BLaER1 (cell line): ENCODE data around the gene HOXA5.

Experiments
- H3K27ac ChIP-seq: shearing (Covaris generic); formaldehyde crosslinking; 2 replicates; pipeline ENCODE4 v1.8.1; 2022
- H3K27me3 ChIP-seq: shearing (Covaris generic); formaldehyde crosslinking; 2 replicates; pipeline ENCODE4 v1.8.1; 2022
- H3K36me3 ChIP-seq: shearing (Covaris generic); formaldehyde crosslinking; 2 replicates; pipeline ENCODE4 v1.8.1; 2022
- H3K4me1 ChIP-seq: shearing (Covaris generic); formaldehyde crosslinking; 2 replicates; pipeline ENCODE4 v1.8.1; 2022
- H3K4me2 ChIP-seq: shearing (Covaris generic); formaldehyde crosslinking; 2 replicates; pipeline ENCODE4 v1.8.1; 2022
- H3K4me3 ChIP-seq: shearing (Covaris generic); formaldehyde crosslinking; 2 replicates; pipeline ENCODE4 v1.8.1; 2022
- H3K9ac ChIP-seq: shearing (Covaris generic); formaldehyde crosslinking; 2 replicates; pipeline ENCODE4 v1.8.1; 2022
- H3K9me3 ChIP-seq: shearing (Covaris generic); formaldehyde crosslinking; 2 replicates; pipeline ENCODE4 v1.8.1; 2022
- H4K20me1 ChIP-seq: shearing (Covaris generic); formaldehyde crosslinking; 2 replicates; pipeline ENCODE4 v1.8.1; 2022
- Cebpa-rat ChIP-seq: shearing (Covaris generic); IDR thresholded peaks from 2 replicates; pipeline ENCODE4 v1.8.1; 2022

HOXA5 gene

GRCh38 chr7:27171325-27171636 lies 27.8 kb upstream of the HOXA5 start:
- no peak overlapping the region for H3K4me2 ChIP-seq
- H3K4me1 ChIP-seq, result no peaks in the 10 kb centered on the region
- H3K27me3 ChIP-seq, result peaks cover 100% of the 10 kb centered on the region
- H3K36me3 ChIP-seq, result no peaks in the 10 kb centered on the region
- no peak overlapping the region for H3K9ac ChIP-seq
- peaks cover 39% of the 10 kb centered on the region for H3K9me3 ChIP-seq
- peaks cover 100% of the 10 kb centered on the region for H4K20me1 ChIP-seq
- no peak overlapping the region for H3K27ac ChIP-seq
- H3K4me3 ChIP-seq, result no peak overlapping the region
- TF ChIP-seq Cebpa-rat, result no peak

GRCh38 chr7:27170426-27171324 lies 27.2 kb upstream of the HOXA5 start:
- Histone ChIP-seq H3K4me3 (no peak overlapping the region), H3K9me3 (peaks cover 45% of the 10 kb centered on the region), H3K9ac (no peak overlapping the region), H3K27ac (no peak overlapping the region), H4K20me1 (peaks cover 100% of the 10 kb centered on the region), H3K4me2 (no peak overlapping the region), H3K4me1 (no peaks in the 10 kb centered on the region), H3K36me3 (no peaks in the 10 kb centered on the region), H3K27me3 (peaks cover 100% of the 10 kb centered on the region)
- TF ChIP-seq Cebpa-rat, result no peak

- Histone ChIP-seq H3K9me3 (peaks cover 51% of the 10 kb centered on the region), H3K9ac (no peak overlapping the region), H3K36me3 (no peaks in the 10 kb centered on the region), H3K4me1 (no peaks in the 10 kb centered on the region), H3K4me3 (no peak overlapping the region), H3K4me2 (no peak overlapping the region), H4K20me1 (peaks cover 100% of the 10 kb centered on the region), H3K27me3 (peaks cover 100% of the 10 kb centered on the region), H3K27ac (no peak overlapping the region)
- no peak for TF ChIP-seq Cebpa-rat
These were observed 26.4 kb upstream of the HOXA5 start for GRCh38 chr7:27169658-27170425.

- Histone ChIP-seq H3K27me3 (peaks cover 100% of the 10 kb centered on the region), H4K20me1 (peaks cover 100% of the 10 kb centered on the region), H3K27ac (no peak overlapping the region), H3K4me3 (no peak overlapping the region), H3K9ac (no peak overlapping the region), H3K9me3 (peaks cover 37% of the 10 kb centered on the region), H3K4me2 (no peak overlapping the region), H3K4me1 (no peaks in the 10 kb centered on the region), H3K36me3 (no peaks in the 10 kb centered on the region)
- no peak for TF ChIP-seq Cebpa-rat
These were observed 24.9 kb upstream of the HOXA5 start for GRCh38 chr7:27168265-27168947.

GRCh38 chr7:27167916-27168264 lies 24.4 kb upstream of the HOXA5 start:
- no peak overlapping the region for H3K4me2 ChIP-seq
- TF ChIP-seq Cebpa-rat, result no peak

GRCh38 chr7:27166531-27167505 lies 23.3 kb upstream of the HOXA5 start:
- Histone ChIP-seq H3K4me3 (no peak overlapping the region), H3K27me3 (peaks cover 100% of the 10 kb centered on the region), H4K20me1 (peaks cover 100% of the 10 kb centered on the region), H3K4me1 (no peaks in the 10 kb centered on the region), H3K9ac (no peak overlapping the region), H3K27ac (no peak overlapping the region), H3K36me3 (no peaks in the 10 kb centered on the region), H3K9me3 (peaks cover 21% of the 10 kb centered on the region), H3K4me2 (no peak overlapping the region)
- TF ChIP-seq Cebpa-rat, result no peak

More at GRCh38 chr7:27167916-27168264, 24.4 kb upstream of the HOXA5 start:
- peaks cover 100% of the 10 kb centered on the region for H4K20me1 ChIP-seq
- H3K4me1 ChIP-seq, result no peaks in the 10 kb centered on the region
- no peak overlapping the region for H3K4me3 ChIP-seq
- no peak overlapping the region for H3K27ac ChIP-seq
- H3K9ac ChIP-seq, result no peak overlapping the region
- H3K9me3 ChIP-seq, result peaks cover 32% of the 10 kb centered on the region
- peaks cover 100% of the 10 kb centered on the region for H3K27me3 ChIP-seq
- no peaks in the 10 kb centered on the region for H3K36me3 ChIP-seq

GRCh38 chr7:27165996-27166530 lies 22.6 kb upstream of the HOXA5 start:
- Histone ChIP-seq H4K20me1 (peaks cover 95% of the 10 kb centered on the region), H3K4me3 (no peak overlapping the region)

GRCh38 chr7:27165089-27165995 lies 21.9 kb upstream of the HOXA5 start, which contains the start of gene HOXA9:
Gene HOXA9 (minus strand): TSS chr7:27165537. CDS start chr7:27165457, 80 bp downstream.
- no peak within 1 kb of the TSS for H3K4me2 ChIP-seq
- peaks cover 17% of the 10 kb centered on the region for H3K9me3 ChIP-seq
- peaks cover 100% of the 10 kb centered on the region for H3K27me3 ChIP-seq
- no peak for TF ChIP-seq Cebpa-rat
- no peak within 1 kb of the TSS for H3K4me3 ChIP-seq
- no peak within 1 kb of the TSS for H3K27ac ChIP-seq
- no peaks in the 10 kb centered on the region for H3K36me3 ChIP-seq
- H3K4me1 ChIP-seq, result peaks cover 6% of the 10 kb centered on the region
- H3K9ac ChIP-seq, result no peak within 1 kb of the TSS
- peaks cover 92% of the 10 kb centered on the region for H4K20me1 ChIP-seq

More at GRCh38 chr7:27165996-27166530, 22.6 kb upstream of the HOXA5 start:
- TF ChIP-seq Cebpa-rat, result no peak
- Histone ChIP-seq H3K27ac (no peak overlapping the region), H3K27me3 (peaks cover 100% of the 10 kb centered on the region), H3K4me2 (no peak overlapping the region), H3K9me3 (peaks cover 17% of the 10 kb centered on the region), H3K4me1 (no peaks in the 10 kb centered on the region; the same call in 1 of the 2 replicates), H3K9ac (no peak overlapping the region), H3K36me3 (no peaks in the 10 kb centered on the region)
